ENCODE results near the gene PRKCSH.
"Not testable (repeated sequence)": the region's sequence is repeated elsewhere in the genome, so short reads cannot be mapped to it uniquely, and the experiment has no call there.

The PRKCSH gene

DNA sequence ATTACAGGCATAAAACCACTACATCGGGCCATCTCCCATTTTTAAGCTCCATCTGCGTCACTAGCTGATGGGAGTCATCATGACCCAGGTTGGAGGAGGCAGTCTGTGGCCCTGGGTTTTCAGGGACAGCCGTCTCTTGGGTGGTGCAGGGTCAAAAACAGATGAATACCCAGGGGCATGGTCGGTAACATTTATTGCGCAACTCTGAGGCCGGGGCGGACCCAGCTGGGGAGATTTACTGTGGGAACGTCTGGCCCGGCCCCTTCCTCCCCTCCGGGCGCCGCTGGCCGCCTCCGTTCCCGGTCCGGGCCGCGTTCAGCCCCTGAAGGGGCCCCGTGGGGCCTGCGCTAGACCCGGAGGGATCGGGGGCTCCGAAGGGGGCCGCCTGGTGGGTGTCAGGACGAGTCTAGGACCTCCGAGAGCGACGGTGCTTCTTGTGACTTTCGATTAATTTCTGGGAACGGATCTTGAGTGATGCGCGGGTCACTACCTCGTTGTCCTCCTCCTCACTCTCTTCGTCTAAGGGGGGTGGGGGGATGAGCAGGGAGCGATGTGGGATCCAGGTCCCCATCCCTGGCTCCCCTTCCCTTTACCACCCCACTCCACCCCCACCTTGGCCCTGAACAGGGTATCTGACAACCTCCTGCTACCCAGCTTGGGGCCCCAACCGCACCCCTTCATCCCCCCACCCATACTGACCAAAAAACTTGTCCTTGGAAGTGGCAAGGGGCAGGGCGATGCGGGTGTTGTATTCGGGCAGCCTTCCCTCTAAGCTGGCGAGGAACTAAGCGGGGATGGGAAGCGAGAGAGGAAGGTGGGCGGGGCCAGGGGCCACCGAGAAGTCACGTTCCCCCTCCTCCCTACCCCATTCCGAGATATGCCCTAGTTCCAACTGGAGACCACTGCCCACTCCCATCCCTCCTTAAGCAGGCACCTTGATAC lies 14.7 kb upstream of the PRKCSH start:
- DNase-seq (ENCODE audit: low read depth in 2 of 2, low spot score in 1 of 2), result no peak

GRCh38 chr19:11421371-11422098 lies 13.9 kb upstream of the PRKCSH start:
- peak in 1 of 2 donors; percentile 12 for DNase-seq (ENCODE audit: low read depth in 2 of 2, low spot score in 1 of 2)

- peak in 1 of 2 donors; percentile 37 for DNase-seq (ENCODE audit: low read depth in 2 of 2, low spot score in 1 of 2)
Observed at GRCh38 chr19:11422163-11423065, 13.0 kb upstream of the PRKCSH start.

DNA sequence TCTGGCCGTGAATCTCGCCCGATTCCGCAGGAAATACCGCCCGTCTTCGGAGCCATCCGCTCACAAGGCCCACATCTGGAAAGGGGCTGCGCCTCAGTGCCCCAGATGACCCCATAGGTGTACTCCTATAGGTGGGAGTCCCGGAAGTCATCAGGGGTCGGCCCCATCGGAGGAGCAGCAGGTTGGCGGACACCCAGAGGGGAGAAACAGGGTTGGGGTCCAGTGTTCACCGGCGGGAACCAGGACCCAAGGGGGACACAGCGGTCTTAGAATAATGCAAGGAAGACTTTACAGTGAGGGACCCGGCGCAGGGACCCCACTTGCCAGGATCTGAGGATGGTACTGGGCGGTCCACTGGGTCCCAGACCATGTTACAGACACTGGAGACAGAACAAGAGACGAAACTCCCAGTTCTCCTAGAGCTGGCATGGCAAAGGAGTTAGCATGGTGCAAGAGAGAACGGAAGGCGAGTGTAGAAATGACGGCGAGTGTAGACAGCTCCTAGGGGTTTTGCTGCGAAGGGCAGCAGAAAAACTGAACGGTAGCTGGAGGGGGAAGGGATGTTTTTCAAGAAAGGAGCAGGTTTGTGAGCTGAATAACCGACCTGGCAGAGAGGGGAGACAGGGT lies 12.2 kb upstream of the PRKCSH start:
- DNase-seq (ENCODE audit: low read depth in 2 of 2, low spot score in 1 of 2), result no peak

DNA sequence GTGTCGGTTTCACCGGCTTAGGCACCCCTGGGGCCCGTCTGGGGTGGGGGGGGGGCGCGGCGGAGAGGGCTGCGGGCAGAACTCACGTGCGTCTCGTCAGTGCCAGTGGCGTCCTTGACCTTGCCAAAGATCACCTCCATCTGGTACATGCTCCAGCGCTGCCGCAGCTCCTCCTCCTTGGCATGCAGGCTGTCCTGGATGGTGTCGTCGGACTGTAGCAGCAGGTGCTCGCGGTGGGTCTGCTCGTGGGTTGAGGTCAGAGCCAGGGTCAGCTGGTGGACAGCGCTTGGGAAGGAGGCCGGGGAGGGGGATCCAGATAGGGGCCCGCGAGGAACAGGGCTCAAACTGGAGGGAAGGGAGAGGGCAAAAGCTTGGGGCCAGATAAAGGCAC lies 11.6 kb upstream of the PRKCSH start:
- DNase-seq (ENCODE audit: low read depth in 2 of 2, low spot score in 1 of 2), result no peak

GRCh38 chr19:11425719-11426457 lies 9.5 kb upstream of the PRKCSH start:
- no peak for DNase-seq (ENCODE audit: low read depth in 2 of 2, low spot score in 1 of 2)

DNA sequence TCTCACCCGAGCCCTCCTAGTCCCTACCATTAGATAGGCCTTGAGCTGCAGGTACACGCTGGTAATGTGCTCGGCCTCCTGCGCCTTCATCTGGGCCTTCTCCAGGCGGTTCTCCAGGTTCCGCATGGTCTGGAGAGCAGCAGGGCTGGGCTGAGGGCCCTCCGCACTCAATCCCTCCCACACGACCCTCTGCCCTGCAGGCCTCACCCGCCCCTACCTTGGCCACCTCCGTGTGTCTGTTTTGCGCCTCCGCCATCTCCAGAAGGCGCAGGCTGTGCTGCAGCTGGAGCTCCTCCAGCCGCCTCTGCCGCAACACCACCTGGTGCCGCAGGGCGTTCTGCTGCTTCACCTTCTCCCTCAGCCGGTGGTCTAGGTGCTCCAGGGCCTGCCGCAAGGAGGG lies 8.8 kb upstream of the PRKCSH start:
- no peak for DNase-seq (ENCODE audit: low read depth in 2 of 2, low spot score in 1 of 2)

- DNase-seq (ENCODE audit: low read depth in 2 of 2, low spot score in 1 of 2), result not testable (repeated sequence)
Observed at GRCh38 chr19:11433526-11433925, 1.9 kb upstream of the PRKCSH start.

- DNase-seq (ENCODE audit: low read depth in 2 of 2, low spot score in 1 of 2), result no peak
Observed at GRCh38 chr19:11434703-11435056, 755 bp upstream of the PRKCSH start.

- DNase-seq (ENCODE audit: low read depth in 2 of 2, low spot score in 1 of 2), result no peak
Observed at GRCh38 chr19:11435833-11436313, 438 bp downstream of the PRKCSH start.

GRCh38 chr19:11437955-11438354 lies 2.5 kb downstream of the PRKCSH start:
- no peak for DNase-seq (ENCODE audit: low read depth in 2 of 2, low spot score in 1 of 2)

GRCh38 chr19:11444059-11444458 lies 8.6 kb downstream of the PRKCSH start:
- no peak for DNase-seq (ENCODE audit: low read depth in 2 of 2, low spot score in 1 of 2)

GRCh38 chr19:11445141-11445540 lies 9.7 kb downstream of the PRKCSH start:
- no peak for DNase-seq (ENCODE audit: low read depth in 2 of 2, low spot score in 1 of 2)

DNA sequence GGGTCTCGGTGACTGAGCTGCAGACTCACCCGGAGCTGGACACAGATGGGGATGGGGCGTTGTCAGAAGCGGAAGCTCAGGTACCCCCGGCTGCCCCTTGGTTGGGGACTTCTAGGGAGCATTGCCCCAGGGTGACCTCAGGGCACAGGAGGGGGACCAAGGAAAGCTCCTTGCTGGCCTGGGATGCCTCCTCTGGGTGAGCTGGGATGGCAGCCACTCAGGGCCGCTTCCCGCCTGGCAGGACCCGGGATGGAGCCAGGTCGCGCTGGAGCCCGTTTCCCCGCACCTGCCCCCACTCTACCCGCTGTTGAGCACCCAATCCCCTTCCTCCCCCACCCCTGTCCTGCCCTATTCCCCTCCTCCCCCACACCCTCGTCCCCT lies 10.8 kb downstream of the PRKCSH start:
- no peak for DNase-seq (ENCODE audit: low read depth in 2 of 2, low spot score in 1 of 2)

DNA sequence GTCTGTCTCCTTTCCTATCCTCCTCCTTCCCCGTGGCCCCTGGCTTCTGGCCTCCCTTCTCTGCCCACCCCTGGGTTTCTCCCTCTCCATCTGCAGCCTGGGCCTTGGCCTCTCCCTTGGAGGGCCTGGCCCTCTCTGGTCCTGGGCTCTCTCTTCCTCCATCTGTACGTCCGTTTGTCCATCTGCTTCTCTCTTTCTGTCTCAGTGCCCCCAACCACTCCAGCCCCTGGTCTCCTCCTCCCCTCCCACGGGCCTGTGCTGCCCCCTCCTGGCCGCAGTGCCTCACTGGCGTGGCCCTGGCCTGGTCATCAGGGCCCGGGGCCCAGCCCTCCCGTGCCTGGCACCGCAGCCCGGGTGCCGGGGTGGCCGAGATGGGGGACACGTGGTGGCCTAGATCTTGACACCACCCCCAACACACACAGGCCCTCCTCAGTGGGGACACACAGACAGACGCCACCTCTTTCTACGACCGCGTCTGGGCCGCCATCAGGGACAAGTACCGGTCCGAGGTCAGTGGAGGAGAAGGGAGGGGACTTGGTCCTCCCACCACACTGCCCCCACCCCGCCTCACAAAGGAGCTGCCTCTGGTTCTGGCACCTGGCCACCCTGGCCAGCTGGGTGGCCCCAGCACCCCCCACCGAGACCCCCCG lies 11.3 kb downstream of the PRKCSH start:
- DNase-seq (ENCODE audit: low read depth in 2 of 2, low spot score in 1 of 2), result peak in 1 of 2 donors; percentile 27

DNA sequence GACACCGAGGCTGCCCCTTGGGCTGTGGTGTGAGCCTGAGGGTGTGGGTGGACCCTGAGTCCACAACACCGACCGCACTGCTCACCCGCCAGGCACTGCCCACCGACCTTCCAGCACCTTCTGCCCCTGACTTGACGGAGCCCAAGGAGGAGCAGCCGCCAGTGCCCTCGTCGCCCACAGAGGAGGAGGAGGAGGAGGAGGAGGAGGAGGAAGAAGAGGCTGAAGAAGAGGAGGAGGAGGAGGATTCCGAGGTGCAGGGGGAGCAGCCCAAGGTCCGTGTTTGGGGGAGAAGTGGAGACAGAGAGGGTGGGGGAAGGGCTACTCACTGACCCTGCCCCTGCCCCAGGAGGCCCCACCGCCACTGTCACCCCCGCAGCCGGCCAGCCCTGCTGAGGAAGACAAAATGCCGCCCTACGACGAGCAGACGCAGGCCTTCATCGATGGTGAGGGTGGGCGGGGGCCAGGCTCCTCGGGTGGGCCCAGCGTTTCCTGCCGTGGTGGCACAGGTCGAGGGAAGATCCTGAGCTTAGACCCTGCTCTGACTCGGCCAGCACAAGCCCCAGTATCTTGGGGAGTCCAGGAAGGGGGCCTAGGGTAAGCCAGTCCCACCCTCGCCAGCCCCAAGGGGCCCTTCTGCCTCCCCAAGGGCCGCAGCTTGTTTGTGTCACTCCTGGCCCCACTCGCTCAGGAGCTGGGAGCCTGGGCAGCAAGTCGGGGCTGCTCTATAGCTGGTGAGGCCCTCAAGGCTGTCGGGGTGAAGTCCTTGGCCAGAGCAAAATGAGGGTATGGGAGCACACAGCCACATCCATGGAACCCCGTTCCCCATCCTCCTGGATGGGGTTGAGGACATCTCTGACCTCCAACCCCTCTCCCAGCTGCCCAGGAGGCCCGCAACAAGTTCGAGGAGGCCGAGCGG lies 12.2 kb downstream of the PRKCSH start:
- no peak for DNase-seq (ENCODE audit: low read depth in 2 of 2, low spot score in 1 of 2)

GRCh38 chr19:11448410-11448809 lies 13.0 kb downstream of the PRKCSH start:
- DNase-seq (ENCODE audit: low read depth in 2 of 2, low spot score in 1 of 2), result no peak

DNA sequence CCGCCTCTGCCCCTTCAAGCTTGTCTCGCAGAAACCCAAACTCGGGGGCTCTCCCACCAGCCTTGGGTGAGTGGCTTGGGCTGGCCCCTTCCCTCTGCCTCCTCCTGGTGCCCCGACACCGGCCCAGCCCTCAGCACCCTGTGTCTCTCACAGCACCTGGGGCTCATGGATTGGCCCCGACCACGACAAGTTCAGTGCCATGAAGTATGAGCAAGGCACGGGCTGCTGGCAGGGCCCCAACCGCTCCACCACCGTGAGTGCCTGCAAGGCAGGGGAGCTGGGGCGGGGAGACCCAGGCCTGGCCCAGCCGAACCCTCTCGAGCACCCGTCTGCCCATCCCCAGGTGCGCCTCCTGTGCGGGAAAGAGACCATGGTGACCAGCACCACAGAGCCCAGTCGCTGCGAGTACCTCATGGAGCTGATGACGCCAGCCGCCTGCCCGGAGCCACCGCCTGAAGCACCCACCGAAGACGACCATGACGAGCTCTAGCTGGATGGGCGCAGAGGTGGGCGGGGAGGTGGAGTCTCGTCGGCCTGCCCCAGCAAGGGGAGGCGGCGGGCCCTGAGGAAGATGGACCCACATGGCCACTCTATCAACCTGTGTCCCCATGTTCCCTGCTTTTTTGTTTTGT lies 13.6 kb downstream of the PRKCSH start:
- no peak for DNase-seq (ENCODE audit: low read depth in 2 of 2, low spot score in 1 of 2)
